HG02973 (cell line): ENCODE data around the gene ZNF883.
"Not testable (repeated sequence)": the region's sequence is repeated elsewhere in the genome, so short reads cannot be mapped to it uniquely, and the experiment has no call there.

Experiments used
- ATAC-seq: cut with Tn5 transposase; IDR thresholded peaks from one replicate; pipeline ENCODE4 v1.9.1; 2021; ENCODE audit warnings: moderate library complexity; ENCODE audit not compliant: unreplicated experiment

The ZNF883 gene

GRCh38 chr9:113011911-113012381, at the start of gene ZNF883:
ZNF883 (minus strand) TSS chr9:113012192.
- no peak for ATAC-seq

- ATAC-seq: not testable (repeated sequence)
Observed at GRCh38 chr9:113061072-113061850, 49.3 kb upstream of the ZNF883 start.

GRCh38 chr9:113059581-113060284, 47.7 kb upstream of the ZNF883 start:
- ATAC-seq: not testable (repeated sequence)

- ATAC-seq: no peak
Observed at GRCh38 chr9:113057193-113057592, 45.2 kb upstream of the ZNF883 start.

- no peak for ATAC-seq
Observed at GRCh38 chr9:113056191-113057106, 44.5 kb upstream of the ZNF883 start, which contains the start of gene ZFP37. ZFP37 (minus strand) TSS chr9:113056724; CDS start chr9:113056688, 36 bp downstream.

GRCh38 chr9:113042884-113043657, 31.1 kb upstream of the ZNF883 start:
- ATAC-seq: no peak

- no peak for ATAC-seq
Observed at GRCh38 chr9:113026200-113026599, 14.2 kb upstream of the ZNF883 start.

- no peak for ATAC-seq
Observed at GRCh38 chr9:113018247-113018646, 6.3 kb upstream of the ZNF883 start.

- ATAC-seq: no peak
Observed at GRCh38 chr9:113012492-113012891, 500 bp upstream of the ZNF883 start.

GRCh38 chr9:113005777-113006176, 6.2 kb downstream of the ZNF883 start:
- no peak for ATAC-seq

- ATAC-seq: no peak
Observed at GRCh38 chr9:112997236-112997941, 14.6 kb downstream of the ZNF883 start.

- ATAC-seq: no peak
Observed at GRCh38 chr9:112971415-112971814, 40.6 kb downstream of the ZNF883 start.

GRCh38 chr9:112970939-112971338, 41.1 kb downstream of the ZNF883 start:
- ATAC-seq: no peak

- ATAC-seq: no peak
Observed at GRCh38 chr9:112969730-112970129, 42.3 kb downstream of the ZNF883 start.

- ATAC-seq: no peak
Observed at GRCh38 chr9:112955550-112955949, 56.4 kb downstream of the ZNF883 start.

- no peak for ATAC-seq
Observed at GRCh38 chr9:112945620-112946208, 66.3 kb downstream of the ZNF883 start.

- ATAC-seq: no peak
Observed at GRCh38 chr9:112939418-112939817, 72.6 kb downstream of the ZNF883 start.

- ATAC-seq: no peak
Observed at GRCh38 chr9:112933696-112934095, 78.3 kb downstream of the ZNF883 start.

- no peak for ATAC-seq
Observed at GRCh38 chr9:112925058-112925641, 86.8 kb downstream of the ZNF883 start.
